ENCODE results near the gene ORMDL3. TPM values are rescaled to one million over a fixed set of nuclear protein-coding genes. Genes with fewer than 3 reads are reported as not detected.

ORMDL3 gene
- polyA plus RNA-seq, 1 donor from 2014 or later: 90.1 TPM

DNA sequence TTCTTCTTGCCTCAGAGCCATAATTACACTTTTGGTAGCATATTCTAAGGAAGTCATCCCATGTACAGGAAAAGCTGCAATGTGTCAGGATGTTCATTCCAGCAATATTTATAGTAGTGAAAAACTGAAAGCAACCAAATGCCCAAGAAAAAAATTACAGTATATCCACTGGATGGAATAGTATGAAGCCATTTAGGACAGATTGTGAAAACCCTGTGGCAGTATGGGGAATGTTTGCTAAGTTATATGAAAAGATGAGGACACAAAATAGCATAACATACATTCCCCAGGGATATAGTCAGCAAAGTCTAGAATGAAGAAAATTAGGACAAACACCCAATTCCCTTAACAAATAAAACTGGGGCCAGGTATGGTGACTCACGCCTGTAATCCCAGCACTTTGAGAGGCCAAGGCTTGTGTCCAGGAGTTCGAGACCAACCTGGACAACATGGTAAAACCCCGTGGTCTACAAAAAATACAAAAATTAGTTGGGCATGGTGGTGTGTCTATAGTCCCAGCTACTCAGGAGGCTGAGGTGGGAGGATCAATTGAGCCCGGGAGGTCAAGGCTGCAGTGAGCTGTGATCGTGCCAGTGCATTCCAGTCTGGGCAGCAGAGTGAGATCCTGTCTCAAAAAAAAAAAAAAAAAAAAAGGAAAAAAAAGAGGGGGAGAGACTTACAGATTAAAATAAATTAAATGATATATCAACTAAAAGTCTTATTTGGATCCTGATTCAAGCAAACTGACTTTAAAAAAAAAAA lies 2.4 kb upstream of the ORMDL3 start:
- Histone ChIP-seq H3K27me3 (ENCODE audit: insufficient read depth, low read depth, low read length) (no peaks in the 10 kb centered on the region), H3K4me3 (ENCODE audit: low read length) (no peak overlapping the region), H3F3A (ENCODE audit: insufficient read depth, low read length, poor library complexity, severe bottlenecking) (no peaks in the 10 kb centered on the region), H4K20me1 (ENCODE audit: insufficient read depth) (no peaks in the 10 kb centered on the region), H3K9ac (ENCODE audit: low read length) (no peak overlapping the region), H3K4me2 (ENCODE audit: low read length) (no peak overlapping the region), H3K9me2 (ENCODE audit: insufficient read depth, low read length) (no peaks in the 10 kb centered on the region), H2AFZ (ENCODE audit: low read depth, low read length) (no peak overlapping the region), H3K9me3 (ENCODE audit: low read length) (no peaks in the 10 kb centered on the region), H3K79me2 (replicated peaks; ENCODE audit: insufficient read depth, low read length) (peaks cover 15% of the 10 kb centered on the region), H3K27ac (ENCODE audit: low read length) (no peak overlapping the region), H3K36me3 (ENCODE audit: insufficient read depth, low read length) (no peaks in the 10 kb centered on the region)
- TF ChIP-seq, protein P1, sequence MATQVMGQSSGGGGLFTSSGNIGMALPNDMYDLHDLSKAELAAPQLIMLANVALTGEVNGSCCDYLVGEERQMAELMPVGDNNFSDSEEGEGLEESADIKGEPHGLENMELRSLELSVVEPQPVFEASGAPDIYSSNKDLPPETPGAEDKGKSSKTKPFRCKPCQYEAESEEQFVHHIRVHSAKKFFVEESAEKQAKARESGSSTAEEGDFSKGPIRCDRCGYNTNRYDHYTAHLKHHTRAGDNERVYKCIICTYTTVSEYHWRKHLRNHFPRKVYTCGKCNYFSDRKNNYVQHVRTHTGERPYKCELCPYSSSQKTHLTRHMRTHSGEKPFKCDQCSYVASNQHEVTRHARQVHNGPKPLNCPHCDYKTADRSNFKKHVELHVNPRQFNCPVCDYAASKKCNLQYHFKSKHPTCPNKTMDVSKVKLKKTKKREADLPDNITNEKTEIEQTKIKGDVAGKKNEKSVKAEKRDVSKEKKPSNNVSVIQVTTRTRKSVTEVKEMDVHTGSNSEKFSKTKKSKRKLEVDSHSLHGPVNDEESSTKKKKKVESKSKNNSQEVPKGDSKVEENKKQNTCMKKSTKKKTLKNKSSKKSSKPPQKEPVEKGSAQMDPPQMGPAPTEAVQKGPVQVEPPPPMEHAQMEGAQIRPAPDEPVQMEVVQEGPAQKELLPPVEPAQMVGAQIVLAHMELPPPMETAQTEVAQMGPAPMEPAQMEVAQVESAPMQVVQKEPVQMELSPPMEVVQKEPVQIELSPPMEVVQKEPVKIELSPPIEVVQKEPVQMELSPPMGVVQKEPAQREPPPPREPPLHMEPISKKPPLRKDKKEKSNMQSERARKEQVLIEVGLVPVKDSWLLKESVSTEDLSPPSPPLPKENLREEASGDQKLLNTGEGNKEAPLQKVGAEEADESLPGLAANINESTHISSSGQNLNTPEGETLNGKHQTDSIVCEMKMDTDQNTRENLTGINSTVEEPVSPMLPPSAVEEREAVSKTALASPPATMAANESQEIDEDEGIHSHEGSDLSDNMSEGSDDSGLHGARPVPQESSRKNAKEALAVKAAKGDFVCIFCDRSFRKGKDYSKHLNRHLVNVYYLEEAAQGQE (IDR thresholded peaks at IDR 0.05; ENCODE audit: borderline replicate concordance): no peak

GRCh38 chr17:39928858-39929645 lies 1.7 kb upstream of the ORMDL3 start:
- H3K4me3 ChIP-seq (ENCODE audit: low read length): no peak overlapping the region
- peaks cover 15% of the 10 kb centered on the region for H3K79me2 ChIP-seq (replicated peaks; ENCODE audit: insufficient read depth, low read length)
- no peak overlapping the region for H3K9ac ChIP-seq (ENCODE audit: low read length)
- H3K9me2 ChIP-seq (ENCODE audit: insufficient read depth, low read length): no peaks in the 10 kb centered on the region
- TF ChIP-seq EP300 (conservative IDR thresholded peaks at IDR 0.05; ENCODE audit: poor library complexity, severe bottlenecking) (no peak), SMC3 (conservative IDR thresholded peaks at IDR 0.05; ENCODE audit: poor library complexity) (no peak), MXI1 (conservative IDR thresholded peaks at IDR 0.05; ENCODE audit: poor library complexity, severe bottlenecking) (no peak), CTCF (IDR thresholded peaks at IDR 0.05; ENCODE audit: poor library complexity, severe bottlenecking) (no peak), POLR2AphosphoS5 (IDR thresholded peaks at IDR 0.05) (no peak), RAD21 (conservative IDR thresholded peaks at IDR 0.05) (no peak), TAF1 (IDR thresholded peaks at IDR 0.05; ENCODE audit: low read depth) (no peak), EZH2 (IDR thresholded peaks at IDR 0.05; ENCODE audit: borderline replicate concordance, insufficient read depth, low read length, poor library complexity, severe bottlenecking) (no peak)
- TF ChIP-seq, protein P1 (IDR thresholded peaks at IDR 0.05; ENCODE audit: borderline replicate concordance): no peak
- no peak overlapping the region for H3K4me2 ChIP-seq (ENCODE audit: low read length)
- H3K9me3 ChIP-seq (ENCODE audit: low read length): no peaks in the 10 kb centered on the region
- no peak overlapping the region for H2AFZ ChIP-seq (ENCODE audit: low read depth, low read length)
- H3K27me3 ChIP-seq (ENCODE audit: insufficient read depth, low read depth, low read length): no peaks in the 10 kb centered on the region
- no peaks in the 10 kb centered on the region for H3F3A ChIP-seq (ENCODE audit: insufficient read depth, low read length, poor library complexity, severe bottlenecking)
- no peak overlapping the region for H3K27ac ChIP-seq (ENCODE audit: low read length)
- H3K36me3 ChIP-seq (ENCODE audit: insufficient read depth, low read length): no peaks in the 10 kb centered on the region
- no peaks in the 10 kb centered on the region for H4K20me1 ChIP-seq (ENCODE audit: insufficient read depth)
